SH-SY5Y (cell line): ENCODE data around the gene TMEM117.

Source experiments
- GATA2 ChIP-seq: IDR thresholded peaks from 2 replicates; pipeline ENCODE4 v1.6.1; 2011; ENCODE audit warnings: mild to moderate bottlenecking, low read depth, low read length
- GATA3 ChIP-seq: IDR thresholded peaks from 2 replicates; pipeline ENCODE4 v1.6.1; 2011; ENCODE audit warnings: low read depth, mild to moderate bottlenecking, low read length, moderate library complexity

DNA sequence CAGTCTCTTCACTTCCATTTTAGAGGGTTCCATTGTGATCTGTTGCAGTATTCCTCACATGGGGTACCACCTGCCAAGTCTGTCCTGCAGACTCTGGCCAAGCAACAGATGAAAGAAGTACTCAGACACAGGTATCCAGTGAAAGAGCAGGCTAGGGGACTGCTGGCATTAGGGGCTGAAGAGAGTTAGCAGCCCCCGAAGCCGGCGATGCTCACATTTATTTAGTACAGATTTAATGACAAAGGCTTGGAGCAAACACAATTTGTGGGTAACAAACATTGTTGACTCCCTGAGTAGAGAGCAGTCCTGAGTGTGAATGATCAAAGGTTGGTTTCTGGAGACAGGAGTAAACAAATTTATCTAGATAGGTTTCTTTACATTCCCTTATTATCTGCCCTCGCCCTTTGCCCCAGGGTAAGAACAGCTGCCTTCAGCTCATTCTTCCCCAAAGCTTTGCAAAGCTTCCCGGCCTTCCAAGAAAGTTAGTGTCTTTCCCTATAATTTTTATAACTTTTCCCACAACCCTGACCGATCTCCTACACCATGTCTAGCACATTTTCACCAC, 144.8 kb downstream of the TMEM117 start:
- no peak for TF ChIP-seq GATA2
- TF ChIP-seq GATA3 = no peak
